Right lobe of liver (tissue), 6 donors: Measurements from ENCODE around the gene IL17REL. TPM values are rescaled to one million over a fixed set of nuclear protein-coding genes. Genes with fewer than 3 reads are reported as not detected.

Experiments used
- ATAC-seq, 4 donors: fragments of 200-7000 bp; cut with Tn5 transposase; one replicate each; pipeline ENCODE4 v1.9.1; 2020; ENCODE audit warnings: mild to moderate bottlenecking in 4 of 4, moderate library complexity in 4 of 4
- DNase-seq, 3 donors: peaks; one replicate each; pipeline ENCODE4 v3.0.0-alpha.2; 2020
- H3K27ac ChIP-seq, 3 donors: fragments of 200-600 bp; one replicate each; pipeline ENCODE4 v1.8.0; 2022
- H3K27me3 ChIP-seq, 2 donors: fragments of 200-600 bp; one replicate each; pipeline ENCODE4 v1.8.0; 2022
- H3K36me3 ChIP-seq, 4 donors: fragments of 200-600 bp; sonication (generic) in 1 of 4; one replicate each; pipeline versions ENCODE4 v1.5.1 to v1.8.0; 2017 to 2022; ENCODE audit warnings: control low read depth in 1 of 4
- H3K4me1 ChIP-seq, 4 donors: fragments of 200-600 bp; sonication (generic) in 1 of 4; one replicate each; pipeline versions ENCODE4 v1.5.1 to v1.8.0; 2017 to 2022; ENCODE audit warnings: control low read depth in 1 of 4
- H3K4me3 ChIP-seq, 3 donors: fragments of 200-600 bp; one replicate each; pipeline ENCODE4 v1.8.0; 2022
- H3K9me3 ChIP-seq, 4 donors: fragments of 200-600 bp; sonication (generic) in 1 of 4; one replicate each; pipeline versions ENCODE4 v1.5.1 to v1.8.0; 2017 to 2022; ENCODE audit warnings: control low read depth in 1 of 4
- POLR2A ChIP-seq: fragments of 450-650 bp; IDR thresholded peaks from one replicate; pipeline ENCODE4 v1.6.1; 2017; ENCODE audit warnings: antibody characterized with exemption, mild to moderate bottlenecking
- WGBS: methylation state at CpG from one replicate; pipeline ENCODE4 v1.1.6; 2018; ENCODE audit warnings: low coverage, low lambda C conversion rate; ENCODE audit not compliant: insufficient coverage; ENCODE audit errors: missing lambda C conversion rate; 5-methylcytosine and 5-hydroxymethylcytosine counted together
- intact Hi-C, 2 donors: fragments of 100-400 bp; cut with DNase I; formaldehyde crosslinking; loops; one replicate each; pipeline versions ENCODE4 v1.11.2 to v1.14.1; 2022
- total RNA-seq, 6 experiments: library from RNA; depleted of rRNA in 2 of 6; stranded (reverse); fragments of >200 nt in 2 of 6; fragmentation: NEBNext Ultra II Directional in 3 of 6; extraction: Animal tissue kit (Norgen Biotek cat#: 25700) in 3 of 6; gene quantifications; one replicate each; pipeline versions ENCODE4 v1.1.0 to v1.2.4, GENCODE V29; 2016 to 2023
- TF ChIP-seq, protein P1 (sequence below), 4 donors: fragments of 200-600 bp in 3 of 4; fragments of 450-650 bp in 1 of 4; IDR thresholded peaks; one replicate each; pipeline versions ENCODE4 v1.5.1 to v1.8.0; 2016 to 2022; ENCODE audit warnings: antibody characterized with exemption in 4 of 4, mild to moderate bottlenecking in 2 of 4
- donor health status: DM: no; HTN: yes; CAD: no.
- donor health status: DM: no; HTN: no; CAD: no.
- donor health status: DM: no; HTN: no; CAD: no.
- donor health status: DM: no; HTN: yes; CAD: no.
- donor health status: DM: no; HTN: yes; CAD: no.

IL17REL gene
- total RNA-seq, 6 experiments from 2014 or later: not detected

- Histone ChIP-seq H3K4me3 (no peak overlapping the region), H3K27me3 (no peaks in the 10 kb centered on the region), H3K27ac (peak overlapping the region; percentile 61 to 67 (median 63)), H3K4me1 (peaks cover 3 to 38% (median 27%) of the 10 kb centered on the region in 4 donors), H3K9me3 (no peaks in the 10 kb centered on the region), H3K36me3 (no peaks in the 10 kb centered on the region)
- WGBS: 48% methylated on average over 4 of the region's 18 CpGs
- DNase-seq (peak in 1 of 3 donors; percentile 60), ATAC-seq (peak; percentile 10 to 38 (median 32))
- intact Hi-C loops: no loop called here
- TF ChIP-seq POLR2A: no peak
- TF ChIP-seq, protein P1, sequence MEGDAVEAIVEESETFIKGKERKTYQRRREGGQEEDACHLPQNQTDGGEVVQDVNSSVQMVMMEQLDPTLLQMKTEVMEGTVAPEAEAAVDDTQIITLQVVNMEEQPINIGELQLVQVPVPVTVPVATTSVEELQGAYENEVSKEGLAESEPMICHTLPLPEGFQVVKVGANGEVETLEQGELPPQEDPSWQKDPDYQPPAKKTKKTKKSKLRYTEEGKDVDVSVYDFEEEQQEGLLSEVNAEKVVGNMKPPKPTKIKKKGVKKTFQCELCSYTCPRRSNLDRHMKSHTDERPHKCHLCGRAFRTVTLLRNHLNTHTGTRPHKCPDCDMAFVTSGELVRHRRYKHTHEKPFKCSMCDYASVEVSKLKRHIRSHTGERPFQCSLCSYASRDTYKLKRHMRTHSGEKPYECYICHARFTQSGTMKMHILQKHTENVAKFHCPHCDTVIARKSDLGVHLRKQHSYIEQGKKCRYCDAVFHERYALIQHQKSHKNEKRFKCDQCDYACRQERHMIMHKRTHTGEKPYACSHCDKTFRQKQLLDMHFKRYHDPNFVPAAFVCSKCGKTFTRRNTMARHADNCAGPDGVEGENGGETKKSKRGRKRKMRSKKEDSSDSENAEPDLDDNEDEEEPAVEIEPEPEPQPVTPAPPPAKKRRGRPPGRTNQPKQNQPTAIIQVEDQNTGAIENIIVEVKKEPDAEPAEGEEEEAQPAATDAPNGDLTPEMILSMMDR (IDR thresholded peaks at IDR 0.05): no peak
Measured at GRCh38 chr22:49953680-49954344, 58.8 kb downstream of the IL17REL start.

GRCh38 chr22:49953027-49953679 lies 59.4 kb downstream of the IL17REL start:
- ATAC-seq (no peak), DNase-seq (no peak)
- intact Hi-C loops: no loop called here
- H3K36me3 ChIP-seq: no peaks in the 10 kb centered on the region
- H3K27ac ChIP-seq: peak overlapping the region; percentile 61 to 67 (median 63)
- peaks cover 3 to 40% (median 27%) of the 10 kb centered on the region in 4 donors for H3K4me1 ChIP-seq
- no peaks in the 10 kb centered on the region for H3K27me3 ChIP-seq
- no peak overlapping the region for H3K4me3 ChIP-seq
- no peak for TF ChIP-seq POLR2A
- TF ChIP-seq, protein P1 (IDR thresholded peaks at IDR 0.05): no peak
- H3K9me3 ChIP-seq: no peaks in the 10 kb centered on the region
- 62% methylated on average over 7 of the region's 20 CpGs for WGBS

GRCh38 chr22:49951986-49952896 lies 60.3 kb downstream of the IL17REL start:
- intact Hi-C loops: no loop called here
- DNase-seq: no peak
- Histone ChIP-seq H3K27me3 (no peaks in the 10 kb centered on the region), H3K4me1 (peaks cover 3 to 40% (median 27%) of the 10 kb centered on the region in 4 donors), H3K27ac (peak overlapping the region in 2 of 3 donors; percentile 13 to 47), H3K9me3 (no peaks in the 10 kb centered on the region), H3K36me3 (no peaks in the 10 kb centered on the region), H3K4me3 (no peak overlapping the region)
- TF ChIP-seq, protein P1 (IDR thresholded peaks at IDR 0.05): no peak
- no peak for TF ChIP-seq POLR2A
- no peak for ATAC-seq
- WGBS: 72% methylated on average over 4 of the region's 24 CpGs

GRCh38 chr22:49951678-49951985 lies 60.9 kb downstream of the IL17REL start:
- intact Hi-C loops: no loop called here
- ATAC-seq (no peak), DNase-seq (no peak)
- no CpG with 5 or more reads among the region's 4 CpGs for WGBS
- no peaks in the 10 kb centered on the region for H3K36me3 ChIP-seq
- no peaks in the 10 kb centered on the region for H3K27me3 ChIP-seq
- no peaks in the 10 kb centered on the region for H3K9me3 ChIP-seq
- H3K4me3 ChIP-seq: no peak overlapping the region
- peaks cover 3 to 38% (median 26%) of the 10 kb centered on the region in 4 donors for H3K4me1 ChIP-seq
- peak overlapping the region in 2 of 3 donors; percentile 22 to 24 for H3K27ac ChIP-seq
- TF ChIP-seq, protein P1 (IDR thresholded peaks at IDR 0.05): no peak
- TF ChIP-seq POLR2A: no peak
